HG03039 (cell line): Measurements from ENCODE around the gene AP4B1.

ENCODE experiments used
- ATAC-seq: cut with Tn5 transposase; IDR thresholded peaks from one replicate; pipeline ENCODE4 v1.9.1; 2021; ENCODE audit warnings: mild to moderate bottlenecking, moderate library complexity; ENCODE audit not compliant: unreplicated experiment

AP4B1 gene

GRCh38 chr1:113895961-113896360, 8.6 kb downstream of the AP4B1 start:
- no peak for ATAC-seq

DNA sequence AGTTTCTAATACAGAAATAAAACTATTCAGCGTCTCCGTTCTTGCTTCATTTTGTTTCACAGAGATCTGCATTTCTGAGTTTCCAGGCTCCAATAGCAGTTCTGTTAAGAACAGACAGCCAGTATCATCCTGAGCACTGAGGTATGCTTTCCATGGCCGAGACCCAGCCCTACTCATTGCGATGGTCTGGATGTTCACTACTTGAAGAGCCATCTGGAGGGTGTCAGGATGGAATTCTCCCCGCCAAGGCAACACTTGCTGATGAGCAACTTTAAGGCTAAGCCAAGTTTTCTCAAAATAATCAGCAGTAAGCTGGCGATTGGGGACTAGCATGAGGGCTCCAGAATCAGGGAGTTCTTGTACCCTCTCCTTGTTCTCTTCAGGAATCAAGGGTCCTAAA, 9.5 kb downstream of the AP4B1 start:
- ATAC-seq: no peak

- no peak for ATAC-seq
Measured at GRCh38 chr1:113893267-113893666, 11.3 kb downstream of the AP4B1 start.

- no peak for ATAC-seq
Measured at GRCh38 chr1:113891631-113892220, 12.9 kb downstream of the AP4B1 start.

DNA sequence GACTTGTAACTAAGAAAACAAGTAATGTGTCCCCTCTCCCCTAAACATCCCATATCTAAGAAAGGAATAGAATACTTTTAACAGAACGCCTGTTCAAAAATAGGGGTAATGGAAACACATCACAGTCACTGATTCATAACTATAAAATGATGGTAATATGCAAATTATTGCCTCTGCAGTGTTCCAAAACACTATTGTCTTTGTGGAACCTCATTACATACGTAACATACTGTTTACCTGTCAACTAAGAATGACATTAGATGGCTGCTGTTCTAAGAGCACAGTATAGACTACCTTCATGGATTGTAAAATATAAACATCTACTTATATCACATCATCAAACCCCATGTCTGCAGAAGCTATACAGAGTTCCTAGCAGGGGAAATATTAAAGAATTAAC, 13.8 kb downstream of the AP4B1 start:
- no peak for ATAC-seq

GRCh38 chr1:113887402-113888175, 17.0 kb downstream of the AP4B1 start, which contains the start of gene BCL2L15:
TSS of gene BCL2L15 (minus strand) at chr1:113887581. CDS start at chr1:113887375, 206 bp downstream.
- no peak for ATAC-seq

DNA sequence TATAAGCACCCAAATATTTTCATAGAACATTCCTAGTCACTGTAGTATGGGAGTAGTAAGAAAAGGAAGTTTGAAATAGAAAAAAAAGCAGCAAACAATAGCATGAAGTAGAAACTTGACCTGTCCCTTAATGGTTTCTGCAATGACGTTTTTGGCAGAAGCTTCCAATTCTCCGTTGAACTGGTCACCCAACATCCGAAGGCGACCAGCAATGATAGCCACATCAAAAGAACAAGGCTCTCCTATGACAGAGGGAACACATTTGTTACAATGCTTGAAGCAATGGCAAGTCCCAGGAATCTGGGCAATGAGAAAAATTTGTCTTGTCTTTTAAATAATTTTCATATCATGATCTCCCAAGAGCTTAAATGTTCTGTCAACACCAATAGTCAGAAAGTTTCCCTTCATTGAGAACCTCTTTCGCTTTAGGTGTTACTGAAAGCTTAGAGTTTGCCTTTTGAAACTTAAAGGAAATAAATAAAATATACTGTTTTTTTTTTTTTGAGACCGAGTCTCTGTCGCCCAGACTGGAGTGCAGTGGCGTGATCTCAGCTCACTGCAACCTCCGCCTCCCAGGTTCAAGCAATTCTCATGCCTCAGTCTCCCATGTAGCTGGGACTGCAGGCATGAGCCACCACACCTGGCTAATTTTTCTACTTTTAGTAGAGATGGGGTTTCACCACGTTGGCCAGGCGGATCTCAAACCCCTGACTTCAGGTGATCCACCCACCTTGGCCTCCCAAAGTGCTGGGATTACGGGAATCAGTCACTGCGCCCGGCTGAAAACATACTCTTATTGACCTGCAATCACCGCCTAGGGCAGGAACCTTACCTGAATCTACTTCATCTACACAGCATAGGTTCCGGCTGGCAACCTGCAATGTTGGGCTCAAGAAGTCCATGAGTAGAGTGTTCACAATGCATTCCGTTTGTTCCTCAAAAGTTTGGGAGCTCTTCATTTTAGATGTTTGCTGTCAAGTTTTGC, 17.9 kb downstream of the AP4B1 start:
- ATAC-seq: no peak

DNA sequence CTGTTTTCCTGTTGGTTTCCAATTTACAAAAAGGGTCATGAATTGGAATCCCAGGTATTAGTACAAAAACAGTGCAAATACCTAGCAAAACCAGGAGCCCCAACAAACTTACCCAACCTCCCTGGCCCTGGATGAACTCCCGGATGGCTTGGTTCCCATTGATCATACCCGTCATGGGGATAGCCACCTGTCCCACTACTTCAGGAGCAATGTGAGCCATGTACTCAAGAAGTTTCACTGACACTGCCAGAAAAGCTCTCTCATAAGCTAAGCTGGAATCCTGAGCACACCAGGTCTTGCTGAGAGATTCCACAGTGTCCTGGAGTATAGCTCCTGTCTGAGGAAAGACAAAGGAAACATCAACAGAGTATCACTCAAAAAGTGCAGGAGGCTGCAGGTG, 22.9 kb downstream of the AP4B1 start:
- no peak for ATAC-seq

GRCh38 chr1:113879739-113880038, 24.9 kb downstream of the AP4B1 start:
- no peak for ATAC-seq

DNA sequence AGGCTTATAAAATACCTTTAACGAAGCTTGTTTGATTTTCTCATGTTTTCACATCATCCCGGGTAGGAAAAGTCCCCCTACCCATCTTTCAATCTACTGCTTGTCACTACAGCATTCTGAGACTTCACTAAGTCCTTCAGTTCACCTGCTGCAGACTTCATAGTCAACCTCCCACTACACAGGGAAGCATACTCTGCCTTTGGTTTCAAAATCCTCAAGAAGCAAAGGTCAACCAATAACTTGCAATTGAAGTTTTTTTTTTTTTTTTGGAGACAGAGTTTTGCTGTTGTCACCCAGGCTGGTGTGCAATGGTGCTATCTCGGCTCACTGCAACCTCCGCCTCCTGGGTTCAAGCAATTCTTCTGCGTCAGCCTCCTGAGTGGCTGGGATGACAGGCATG, 28.4 kb downstream of the AP4B1 start:
- no peak for ATAC-seq

GRCh38 chr1:113875714-113876113, 28.9 kb downstream of the AP4B1 start:
- no peak for ATAC-seq

GRCh38 chr1:113874012-113874879, 30.4 kb downstream of the AP4B1 start:
- ATAC-seq: no peak

GRCh38 chr1:113872219-113872935, 32.2 kb downstream of the AP4B1 start:
- ATAC-seq: peak; percentile 9

DNA sequence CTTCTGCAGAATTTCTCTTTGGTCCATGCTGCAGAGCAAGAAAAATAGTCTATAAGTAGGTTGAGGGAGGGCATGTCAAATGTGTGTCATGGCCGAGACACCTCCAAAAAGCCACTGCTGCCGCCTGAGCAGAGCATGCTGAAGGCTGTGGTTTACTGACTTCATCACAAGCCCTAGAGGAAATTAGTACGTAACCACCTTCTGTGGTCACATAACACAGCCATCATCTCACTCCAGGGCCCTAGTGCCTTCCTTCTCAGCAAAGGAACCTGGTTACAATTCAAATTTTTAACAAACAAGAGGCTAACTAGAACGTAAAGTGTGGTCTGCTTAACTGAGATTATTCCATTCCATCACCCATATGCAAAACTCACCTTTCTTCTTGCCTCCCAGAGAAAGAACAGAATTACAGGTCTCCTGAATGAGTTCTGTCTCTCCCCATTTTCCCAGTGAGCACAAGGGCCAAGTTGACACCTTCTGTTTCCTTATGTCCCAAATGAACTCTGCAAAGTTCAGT, 32.9 kb downstream of the AP4B1 start, which contains the start of gene PTPN22:
Gene PTPN22 (minus strand): TSS at position 116 of the 517 bp plus-strand sequence.
- peak; percentile 87 for ATAC-seq

- no peak for ATAC-seq
Measured at GRCh38 chr1:113870778-113871177, 33.8 kb downstream of the AP4B1 start.

- ATAC-seq: no peak
Measured at GRCh38 chr1:113868387-113869083, 36.1 kb downstream of the AP4B1 start.

- ATAC-seq: no peak
Measured at GRCh38 chr1:113861641-113862040, 43.0 kb downstream of the AP4B1 start.

- ATAC-seq: no peak
Measured at GRCh38 chr1:113860891-113861290, 43.7 kb downstream of the AP4B1 start.
